Activated CD4-positive, alpha-beta T cell treated with anti-CD3 and anti-CD28 coated beads for 36 hours (primary cell): Measurements from ENCODE around the gene TSHZ2. TPM values are rescaled to one million over a fixed set of nuclear protein-coding genes. Genes with fewer than 3 reads are reported as not detected.
A peak's percentile ranks its signal among the peaks of the same experiment; 100 is the strongest.
"Not testable (repeated sequence)": the region's sequence is repeated elsewhere in the genome, so short reads cannot be mapped to it uniquely, and the experiment has no call there.

Source experiments
- ATAC-seq: fragments of 200-7000 bp; cut with Tn5 transposase; one replicate; pipeline ENCODE4 v1.10.0; 2021; ENCODE audit warnings: mild to moderate bottlenecking, moderate library complexity
- CTCF ChIA-PET: fragments of 350-600 bp; sonication (Branson Sonifier 250); formaldehyde crosslinking; loops from one replicate; lab custom pipeline; 2021; ENCODE audit warnings: antibody characterized with exemption; lab: Charles Lee
- POLR2A ChIA-PET: fragments of 350-600 bp; sonication (Branson Sonifier 250); formaldehyde crosslinking; loops from one replicate; lab custom pipeline; 2021; ENCODE audit warnings: antibody characterized with exemption, inconsistent platforms; lab: Charles Lee
- DNase-seq: peaks from one replicate; pipeline ENCODE4 v3.0.0-alpha.2; 2020
- H3K27ac Mint-ChIP-seq: one replicate; pipeline ENCODE4 v1.8.0; 2021; ENCODE audit warnings: mixed read lengths
- H3K27me3 Mint-ChIP-seq: one replicate; pipeline ENCODE4 v1.8.0; 2021; ENCODE audit warnings: mixed read lengths
- H3K36me3 Mint-ChIP-seq: one replicate; pipeline ENCODE4 v1.8.0; 2021; ENCODE audit warnings: low read depth, mixed read lengths
- H3K4me1 Mint-ChIP-seq: one replicate; pipeline ENCODE4 v1.8.0; 2021; ENCODE audit warnings: mixed read lengths
- H3K4me3 Mint-ChIP-seq: one replicate; pipeline ENCODE4 v1.8.0; 2021; ENCODE audit warnings: mild to moderate bottlenecking, moderate library complexity, mixed read lengths
- H3K9me3 Mint-ChIP-seq: one replicate; pipeline ENCODE4 v1.8.0; 2021; ENCODE audit warnings: low read depth, mixed read lengths
- intact Hi-C, 2 experiments: fragments of 100-400 bp; cut with DNase I in 1 of 2; cut with micrococcal nuclease in 1 of 2; formaldehyde crosslinking; loops; one replicate each; pipeline versions ENCODE4 v1.14.2 to v1.15.1; 2022 to 2024; cut with DNase I, micrococcal nuclease
- total RNA-seq, 2 experiments: library from RNA; stranded (reverse); gene quantifications; one replicate each; pipeline ENCODE4 v1.2.3, GENCODE V29; 2021

TSHZ2 gene
- total RNA-seq, 2 experiments from 2014 or later: 25.9 to 43.6 TPM

DNA sequence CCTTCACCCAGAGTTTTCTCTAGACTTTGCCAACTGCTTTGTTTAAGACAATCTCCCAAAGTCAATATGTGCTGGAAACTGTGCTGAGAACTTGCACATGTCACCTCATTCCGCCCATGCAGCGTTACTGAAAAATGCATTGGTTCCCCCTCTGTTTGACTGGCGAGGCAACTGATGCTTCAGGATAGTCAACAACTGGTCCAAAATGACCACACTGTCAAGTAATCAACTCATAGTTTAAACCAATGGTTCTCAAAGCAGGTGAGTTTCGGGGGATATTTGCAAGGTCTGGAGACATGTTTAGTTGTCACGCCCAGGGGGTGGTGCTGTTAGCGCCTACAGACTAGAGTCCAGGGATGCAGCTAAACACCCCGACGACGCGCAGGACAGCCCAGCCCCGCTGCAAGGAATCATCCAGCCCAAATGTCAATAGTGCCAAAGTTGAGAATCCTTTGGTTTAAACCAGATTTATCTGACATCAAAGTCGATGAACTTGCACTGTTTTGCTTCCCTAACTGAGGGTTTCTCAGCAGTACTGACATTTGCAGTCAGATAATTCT lies 451.5 kb downstream of the TSHZ2 start:
- ATAC-seq (no peak), DNase-seq (no peak)
- Mint-ChIP-seq H3K36me3 (peaks cover 9% of the 10 kb centered on the region), H3K27me3 (no peaks in the 10 kb centered on the region), H3K4me1 (peaks cover 1% of the 10 kb centered on the region), H3K9me3 (no peaks in the 10 kb centered on the region), H3K27ac (no peak overlapping the region), H3K4me3 (no peak overlapping the region)
- intact Hi-C loops: no loop called here
- ChIA-PET CTCF (no interaction called here), POLR2A (no interaction called here)

DNA sequence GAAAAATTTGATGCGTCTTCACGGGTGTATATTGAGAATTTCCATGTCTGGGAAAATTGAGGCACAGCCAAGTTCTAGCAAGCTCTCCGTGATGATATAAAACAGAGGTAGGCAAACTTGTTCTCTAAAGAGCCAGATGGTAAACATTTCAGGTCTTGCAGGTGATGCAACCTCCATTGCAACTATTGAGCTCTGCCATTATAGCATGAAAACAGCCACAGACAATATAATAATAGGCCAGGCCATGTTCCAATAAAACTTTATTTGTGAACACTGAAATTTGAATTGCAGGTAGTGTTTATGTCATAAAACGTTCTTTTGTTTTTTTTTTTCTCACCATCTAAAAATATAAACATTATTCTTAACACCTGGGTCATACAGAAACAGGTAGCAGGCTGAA lies 453.3 kb downstream of the TSHZ2 start:
- CTCF ChIA-PET: no interaction called here
- no peaks in the 10 kb centered on the region for H3K27me3 Mint-ChIP-seq

DNA sequence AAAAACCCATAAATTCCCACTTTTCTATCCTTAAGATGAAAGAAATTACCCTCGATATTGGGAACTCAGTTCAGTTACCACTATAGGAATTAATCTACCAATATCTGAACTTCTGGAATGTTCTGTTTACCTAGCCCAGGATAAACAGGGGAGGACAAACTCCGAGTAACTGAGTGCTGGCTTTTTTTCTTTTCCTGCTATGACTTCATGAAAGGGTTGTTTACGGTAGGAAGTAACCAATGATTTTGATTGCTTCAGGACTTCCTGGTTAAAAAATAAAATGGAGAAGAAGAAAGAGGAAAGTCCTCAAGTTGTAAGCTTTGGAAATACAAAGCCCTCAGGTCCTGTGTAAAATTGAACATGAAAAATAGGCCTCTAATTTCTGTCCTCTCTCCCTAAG lies 453.8 kb downstream of the TSHZ2 start:
- Mint-ChIP-seq H3K27me3 (no peaks in the 10 kb centered on the region), H3K4me1 (peaks cover 7% of the 10 kb centered on the region), H3K27ac (no peak overlapping the region), H3K9me3 (no peaks in the 10 kb centered on the region), H3K4me3 (no peak overlapping the region), H3K36me3 (peaks cover 9% of the 10 kb centered on the region)
- POLR2A ChIA-PET: no interaction called here
- DNase-seq (no peak), ATAC-seq (no peak)
- CTCF ChIA-PET: no interaction called here
- intact Hi-C loops: no loop called here

More for the DNA sequence above, 453.3 kb downstream of the TSHZ2 start:
- POLR2A ChIA-PET: no interaction called here
- no peak overlapping the region for H3K4me3 Mint-ChIP-seq
- H3K9me3 Mint-ChIP-seq: no peaks in the 10 kb centered on the region
- no peak overlapping the region for H3K27ac Mint-ChIP-seq
- no peak for DNase-seq
- H3K36me3 Mint-ChIP-seq: peaks cover 11% of the 10 kb centered on the region
- ATAC-seq: no peak
- H3K4me1 Mint-ChIP-seq: peaks cover 7% of the 10 kb centered on the region
- intact Hi-C loops: no loop called here

DNA sequence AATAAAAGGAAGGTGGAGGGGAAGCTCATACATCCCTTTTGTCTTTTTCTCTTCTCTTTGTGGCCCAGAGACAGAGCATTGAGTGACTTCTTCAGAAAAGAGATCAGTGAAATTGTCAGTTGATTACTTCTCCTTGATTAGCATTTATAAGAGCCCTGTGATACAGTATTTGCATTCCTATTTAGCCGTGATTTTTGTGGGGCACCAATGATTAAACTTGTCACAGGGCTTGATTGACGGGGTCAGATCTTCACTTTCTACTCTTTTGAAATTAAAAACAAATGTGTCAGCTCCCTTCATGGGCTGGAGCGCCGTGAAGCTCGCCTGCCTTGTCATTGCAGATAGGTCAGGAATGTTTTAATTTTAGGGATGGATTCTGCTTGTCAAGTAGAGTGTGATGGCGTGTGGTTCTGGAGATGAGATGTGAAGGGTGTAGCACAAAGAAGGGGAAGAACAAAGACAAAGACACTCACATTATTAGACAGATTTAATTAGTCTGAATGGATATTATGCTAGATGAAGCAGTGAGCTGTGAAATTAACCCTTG lies 454.7 kb downstream of the TSHZ2 start:
- intact Hi-C loops: no loop called here
- Mint-ChIP-seq H3K9me3 (no peaks in the 10 kb centered on the region), H3K4me1 (peaks cover 7% of the 10 kb centered on the region), H3K4me3 (no peak overlapping the region), H3K27me3 (no peaks in the 10 kb centered on the region), H3K36me3 (peaks cover 11% of the 10 kb centered on the region), H3K27ac (no peak overlapping the region)
- ChIA-PET POLR2A (no interaction called here), CTCF (interaction anchor here (0.6 kb wide), 1 partner anchor 609 kb away, joined by 3 read pairs; no protein-coding TSS in a partner anchor)
- ATAC-seq: no peak
- no peak for DNase-seq

DNA sequence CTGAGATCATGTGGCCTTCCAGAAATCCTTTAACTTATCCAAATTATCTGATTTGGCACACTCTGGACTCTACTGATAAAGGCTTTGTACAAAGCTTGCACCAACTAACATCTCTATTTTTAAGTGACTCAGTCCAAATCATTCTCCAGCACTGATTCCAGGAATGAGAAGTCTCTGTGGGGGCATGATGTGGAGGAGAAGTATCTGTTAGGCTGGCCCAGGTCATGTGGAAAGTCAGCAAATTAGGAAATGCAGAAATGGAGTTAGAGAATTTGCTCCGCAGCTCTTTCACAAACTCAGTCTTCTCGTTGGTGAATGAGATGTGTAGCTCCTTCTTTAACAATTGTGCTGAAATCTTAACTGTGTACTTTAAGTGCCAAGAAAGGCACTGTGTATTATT lies 455.8 kb downstream of the TSHZ2 start:
- intact Hi-C loops: no loop called here

DNA sequence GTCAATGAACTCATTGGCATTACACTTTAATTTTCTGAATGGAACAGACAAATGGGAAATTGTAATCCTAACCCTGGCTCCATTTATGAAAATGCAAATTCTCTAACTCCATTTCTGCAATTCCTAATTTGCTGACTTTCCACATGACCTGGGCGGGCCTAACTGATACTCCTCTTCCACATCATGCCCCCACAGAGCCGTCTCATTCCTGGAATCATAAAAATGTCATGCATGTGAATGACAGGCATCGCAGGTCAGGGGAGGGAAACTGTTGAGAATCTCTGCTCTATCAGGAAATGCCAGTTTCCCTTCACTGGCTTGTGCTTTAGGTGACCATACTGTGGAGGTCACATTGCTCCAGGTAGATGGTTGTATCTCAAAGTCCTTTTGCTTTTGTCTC lies 456.4 kb downstream of the TSHZ2 start:
- no peak for DNase-seq
- POLR2A ChIA-PET: no interaction called here
- Mint-ChIP-seq H3K4me1 (peaks cover 7% of the 10 kb centered on the region), H3K27ac (no peak overlapping the region), H3K27me3 (no peaks in the 10 kb centered on the region), H3K36me3 (peaks cover 12% of the 10 kb centered on the region), H3K9me3 (no peaks in the 10 kb centered on the region), H3K4me3 (no peak overlapping the region)
- CTCF ChIA-PET: no interaction called here
- ATAC-seq: no peak
- intact Hi-C loops: no loop called here

More for the DNA sequence above, 455.8 kb downstream of the TSHZ2 start:
- ChIA-PET POLR2A (no interaction called here), CTCF (no interaction called here)
- no peak for ATAC-seq
- peaks cover 12% of the 10 kb centered on the region for H3K36me3 Mint-ChIP-seq
- DNase-seq: no peak
- H3K4me3 Mint-ChIP-seq: no peak overlapping the region
- no peak overlapping the region for H3K27ac Mint-ChIP-seq
- no peaks in the 10 kb centered on the region for H3K9me3 Mint-ChIP-seq
- peaks cover 7% of the 10 kb centered on the region for H3K4me1 Mint-ChIP-seq
- no peaks in the 10 kb centered on the region for H3K27me3 Mint-ChIP-seq

DNA sequence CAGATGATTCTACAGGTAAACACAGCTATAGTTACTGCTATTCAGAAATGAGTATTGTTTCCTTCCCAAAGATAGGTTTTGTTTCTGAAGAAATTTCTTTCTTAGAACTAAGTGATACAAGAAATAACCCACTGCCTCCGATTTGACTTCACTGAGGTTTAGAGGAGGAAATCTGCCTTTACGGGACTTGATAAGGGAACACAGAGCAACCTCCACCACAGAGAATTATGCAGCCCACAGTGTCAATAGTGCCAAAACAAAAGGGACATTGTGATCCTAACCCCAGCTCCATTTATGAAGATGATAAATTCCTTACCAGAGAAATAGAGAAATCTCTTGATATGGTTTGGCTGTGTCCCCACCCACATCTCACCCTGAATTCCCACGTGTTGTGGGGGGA lies 456.8 kb downstream of the TSHZ2 start:
- DNase-seq: no peak
- peaks cover 12% of the 10 kb centered on the region for H3K36me3 Mint-ChIP-seq
- H3K27me3 Mint-ChIP-seq: no peaks in the 10 kb centered on the region
- H3K4me1 Mint-ChIP-seq: peaks cover 7% of the 10 kb centered on the region
- H3K4me3 Mint-ChIP-seq: no peak overlapping the region
- intact Hi-C loops: no loop called here
- ChIA-PET CTCF (no interaction called here), POLR2A (no interaction called here)
- ATAC-seq: peak; percentile 55
- H3K9me3 Mint-ChIP-seq: no peaks in the 10 kb centered on the region
- no peak overlapping the region for H3K27ac Mint-ChIP-seq

DNA sequence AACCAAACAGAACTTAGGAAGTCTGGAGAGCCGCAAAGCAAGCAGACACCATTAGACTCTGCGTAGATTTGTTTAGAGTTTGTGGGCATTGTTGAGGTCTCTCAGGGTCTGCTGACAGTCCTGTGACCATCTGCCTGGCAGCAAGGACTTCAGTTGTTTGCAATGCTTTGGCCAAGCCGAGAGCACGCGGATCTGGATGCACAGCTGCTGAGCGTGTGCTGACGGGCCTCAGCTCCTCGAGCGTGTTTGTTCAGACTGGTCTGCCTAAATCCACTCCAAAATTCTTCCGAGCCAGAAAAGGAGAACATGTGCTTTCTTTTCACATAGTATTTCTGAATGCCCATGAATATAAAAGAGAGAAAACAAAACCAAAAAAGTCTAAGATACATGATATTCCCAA lies 462.5 kb downstream of the TSHZ2 start:
- ChIA-PET POLR2A (no interaction called here), CTCF (no interaction called here)
- Mint-ChIP-seq H3K27ac (no peak overlapping the region), H3K4me1 (no peaks in the 10 kb centered on the region), H3K27me3 (no peaks in the 10 kb centered on the region), H3K9me3 (peaks cover 1% of the 10 kb centered on the region), H3K36me3 (peaks cover 10% of the 10 kb centered on the region), H3K4me3 (no peak overlapping the region)
- DNase-seq (no peak), ATAC-seq (no peak)
- intact Hi-C loops: no loop called here

DNA sequence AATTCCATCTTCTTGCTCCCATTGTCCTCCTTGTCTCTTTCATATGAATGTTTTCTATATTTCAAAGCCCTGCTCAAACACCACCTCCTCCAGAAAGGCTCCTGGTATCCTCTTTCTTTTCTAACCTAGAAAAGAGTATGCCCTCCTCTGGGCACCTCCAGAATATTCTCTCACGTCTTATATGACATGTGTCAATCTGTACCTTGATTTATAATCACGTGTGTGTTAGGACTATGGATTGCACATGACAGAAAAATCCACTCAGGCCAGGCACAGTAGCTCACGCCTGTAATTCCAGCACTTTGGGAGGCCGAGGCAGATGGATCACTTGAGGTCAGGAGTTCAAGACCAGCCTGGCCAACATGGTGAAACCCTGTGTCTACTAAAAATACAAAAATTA lies 464.8 kb downstream of the TSHZ2 start:
- H3K27ac Mint-ChIP-seq, intact Hi-C loops, H3K4me1 Mint-ChIP-seq, DNase-seq, H3K36me3 Mint-ChIP-seq, H3K9me3 Mint-ChIP-seq, H3K27me3 Mint-ChIP-seq, H3K4me3 Mint-ChIP-seq, ATAC-seq: not testable (repeated sequence)
- POLR2A ChIA-PET: interaction anchor here (0.7 kb wide), 1 partner anchor 188 kb away, joined by 3 read pairs; no protein-coding TSS in a partner anchor
- CTCF ChIA-PET: interaction anchor here (0.6 kb wide), 1 partner anchor 33 kb away, joined by 3 read pairs; no protein-coding TSS in a partner anchor

DNA sequence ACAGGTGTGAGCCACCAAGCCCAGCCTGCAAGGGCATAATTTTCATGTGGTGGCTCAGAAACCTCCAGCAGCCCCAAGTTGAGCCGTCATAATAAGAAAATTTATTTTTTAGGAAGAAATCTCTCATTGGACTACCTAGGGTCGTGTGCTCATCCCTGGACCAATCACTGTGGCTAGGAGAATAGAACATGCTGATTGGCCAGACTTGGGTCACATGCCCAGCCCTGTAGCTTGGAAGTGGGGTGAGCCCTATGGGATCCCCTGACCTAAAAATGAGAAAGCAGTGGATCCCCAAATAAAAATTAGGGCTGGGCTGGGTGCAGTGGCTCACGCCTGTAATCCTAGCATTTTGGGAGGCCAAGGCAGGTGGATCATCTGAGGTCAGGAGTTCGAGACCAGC lies 466.2 kb downstream of the TSHZ2 start:
- ATAC-seq (no peak), DNase-seq (no peak)
- Mint-ChIP-seq H3K27ac (no peak overlapping the region), H3K4me1 (no peaks in the 10 kb centered on the region), H3K27me3 (no peaks in the 10 kb centered on the region), H3K9me3 (peaks cover 1% of the 10 kb centered on the region), H3K36me3 (peaks cover 7% of the 10 kb centered on the region), H3K4me3 (no peak overlapping the region)
- intact Hi-C loops: no loop called here
- ChIA-PET POLR2A (no interaction called here), CTCF (no interaction called here)

DNA sequence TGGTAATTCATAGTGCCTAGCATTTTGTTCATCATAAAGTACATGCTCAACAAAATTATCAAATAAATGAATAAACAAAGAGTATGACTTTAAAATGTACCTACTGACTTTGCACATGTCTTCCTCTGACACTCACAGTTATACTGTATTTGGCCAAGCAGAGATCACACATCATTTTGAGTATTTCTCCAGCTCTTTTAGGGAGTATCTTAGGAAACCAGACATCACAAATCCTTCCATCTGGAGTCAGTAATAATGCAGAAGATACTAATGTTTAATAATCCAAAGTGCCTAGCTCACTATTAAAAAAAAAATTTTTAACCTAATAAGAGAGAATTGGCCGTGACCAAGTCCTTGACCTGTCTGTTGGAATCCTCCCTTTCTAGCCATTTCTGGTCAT lies 466.9 kb downstream of the TSHZ2 start:
- CTCF ChIA-PET: no interaction called here
- H3K4me3 Mint-ChIP-seq: no peak overlapping the region
- POLR2A ChIA-PET: interaction anchor here (0.6 kb wide), 1 partner anchor 1039 kb away, joined by 4 read pairs; no protein-coding TSS in a partner anchor
- H3K9me3 Mint-ChIP-seq: peaks cover 1% of the 10 kb centered on the region
- H3K27me3 Mint-ChIP-seq: no peaks in the 10 kb centered on the region
- no peak overlapping the region for H3K27ac Mint-ChIP-seq
- ATAC-seq: no peak
- intact Hi-C loops: no loop called here
- peaks cover 7% of the 10 kb centered on the region for H3K36me3 Mint-ChIP-seq
- no peaks in the 10 kb centered on the region for H3K4me1 Mint-ChIP-seq
- no peak for DNase-seq

DNA sequence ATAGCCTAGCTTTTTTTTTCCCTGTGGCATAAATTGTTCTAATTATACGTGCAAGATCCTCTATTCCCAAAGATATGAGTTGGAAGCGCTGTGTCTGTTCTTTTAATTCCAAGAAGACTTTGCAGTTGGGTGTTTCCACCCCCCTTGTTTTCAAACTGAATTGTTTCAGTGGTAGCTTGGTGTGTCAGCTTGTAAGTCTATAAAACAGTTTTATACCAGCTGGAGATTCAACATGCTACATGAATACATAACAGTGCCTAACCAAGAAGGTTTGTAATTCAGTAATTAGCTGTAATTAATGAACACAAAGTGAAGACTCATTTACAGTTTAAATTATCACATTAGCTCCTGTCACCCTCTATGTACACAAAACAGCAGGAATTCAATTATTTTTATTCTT lies 467.5 kb downstream of the TSHZ2 start:
- ATAC-seq (no peak), DNase-seq (no peak)
- Mint-ChIP-seq H3K27me3 (no peaks in the 10 kb centered on the region), H3K9me3 (peaks cover 1% of the 10 kb centered on the region), H3K36me3 (peaks cover 10% of the 10 kb centered on the region), H3K4me1 (no peaks in the 10 kb centered on the region), H3K27ac (no peak overlapping the region), H3K4me3 (no peak overlapping the region)
- intact Hi-C loops: no loop called here
- ChIA-PET POLR2A (interaction anchor here (0.6 kb wide), 1 partner anchor 1039 kb away, joined by 4 read pairs; no protein-coding TSS in a partner anchor), CTCF (interaction anchor here (0.7 kb wide), 1 partner anchor 53 kb away, joined by 3 read pairs; no protein-coding TSS in a partner anchor)
